ENCODE data around the gene SLC9A7. TPM values are rescaled to one million over a fixed set of nuclear protein-coding genes. Genes with fewer than 3 reads are reported as not detected.

SLC9A7 gene
- total RNA-seq, 1 donor from 2014 or later: 5.5 TPM

- no peaks in the 10 kb centered on the region for H3K4me1 ChIP-seq
- no peak overlapping the region for H3K27ac ChIP-seq
- H3K9me3 ChIP-seq: no peaks in the 10 kb centered on the region
- no peak for TF ChIP-seq CTCF (IDR thresholded peaks at IDR 0.05)
- intact Hi-C loops (cut with DNase I): no loop called here
- no peaks in the 10 kb centered on the region for H3K36me3 ChIP-seq
- DNase-seq (ENCODE audit: low spot score in 2 of 2): no peak
- no peak overlapping the region for H3K4me3 ChIP-seq
- no peaks in the 10 kb centered on the region for H3K27me3 ChIP-seq
Measured at GRCh38 chrX:46716796-46717195, 42.1 kb downstream of the SLC9A7 start.

- H3K36me3 ChIP-seq: no peaks in the 10 kb centered on the region
- no peaks in the 10 kb centered on the region for H3K27me3 ChIP-seq
- TF ChIP-seq CTCF (IDR thresholded peaks at IDR 0.05): no peak
- H3K4me1 ChIP-seq: no peaks in the 10 kb centered on the region
- H3K27ac ChIP-seq: no peak overlapping the region
- intact Hi-C loops (cut with DNase I): no loop called here
- no peak overlapping the region for H3K4me3 ChIP-seq
- no peak for DNase-seq (ENCODE audit: low spot score in 2 of 2)
- no peaks in the 10 kb centered on the region for H3K9me3 ChIP-seq
Measured at GRCh38 chrX:46715997-46716396, 42.9 kb downstream of the SLC9A7 start.

- intact Hi-C loops (cut with DNase I): no loop called here
Measured at GRCh38 chrX:46715530-46715929, 43.4 kb downstream of the SLC9A7 start.

GRCh38 chrX:46713672-46714490 lies 45.0 kb downstream of the SLC9A7 start:
- Histone ChIP-seq H3K36me3 (no peaks in the 10 kb centered on the region), H3K27me3 (no peaks in the 10 kb centered on the region), H3K4me1 (no peaks in the 10 kb centered on the region), H3K4me3 (no peak overlapping the region), H3K9me3 (no peaks in the 10 kb centered on the region), H3K27ac (no peak overlapping the region)
- intact Hi-C loops (cut with DNase I): no loop called here
- DNase-seq (ENCODE audit: low spot score in 2 of 2): no peak
- no peak for TF ChIP-seq CTCF (IDR thresholded peaks at IDR 0.05)

More at GRCh38 chrX:46715530-46715929, 43.4 kb downstream of the SLC9A7 start:
- no peaks in the 10 kb centered on the region for H3K27me3 ChIP-seq
- no peak overlapping the region for H3K4me3 ChIP-seq
- no peaks in the 10 kb centered on the region for H3K4me1 ChIP-seq
- H3K27ac ChIP-seq: no peak overlapping the region
- H3K9me3 ChIP-seq: no peaks in the 10 kb centered on the region
- TF ChIP-seq CTCF (IDR thresholded peaks at IDR 0.05): no peak
- H3K36me3 ChIP-seq: no peaks in the 10 kb centered on the region
- no peak for DNase-seq (ENCODE audit: low spot score in 2 of 2)

GRCh38 chrX:46712764-46713163 lies 46.2 kb downstream of the SLC9A7 start:
- Histone ChIP-seq H3K27me3 (no peaks in the 10 kb centered on the region), H3K9me3 (no peaks in the 10 kb centered on the region), H3K4me3 (no peak overlapping the region), H3K4me1 (no peaks in the 10 kb centered on the region), H3K36me3 (no peaks in the 10 kb centered on the region), H3K27ac (no peak overlapping the region)
- TF ChIP-seq CTCF (IDR thresholded peaks at IDR 0.05): no peak
- DNase-seq (ENCODE audit: low spot score in 2 of 2): no peak
- intact Hi-C loops (cut with DNase I): no loop called here

Measured in ascending aorta (tissue), 2 donors.